Duodenal mucosa (tissue), 2 donors: ENCODE measurements around the gene VASP.

Source experiments
- H3K27ac ChIP-seq: one replicate; pipeline ENCODE4 v1.7.0; 2013; ENCODE audit warnings: low read depth, low read length
- H3K27me3 ChIP-seq, 2 donors: one replicate each; pipeline ENCODE4 v1.7.0; 2013; ENCODE audit warnings: low read length in 2 of 2, control low read depth in 1 of 2; ENCODE audit not compliant: insufficient read depth in 2 of 2, control insufficient read depth in 1 of 2
- H3K36me3 ChIP-seq, 2 donors: one replicate each; pipeline ENCODE4 v1.7.0; 2013; ENCODE audit warnings: low read length in 2 of 2, control low read depth in 1 of 2; ENCODE audit not compliant: insufficient read depth in 2 of 2, control insufficient read depth in 1 of 2
- H3K4me1 ChIP-seq, 2 donors: one replicate each; pipeline ENCODE4 v1.7.0; 2013; ENCODE audit warnings: low read length in 2 of 2, control low read depth in 1 of 2; ENCODE audit not compliant: insufficient read depth in 2 of 2, control insufficient read depth in 1 of 2
- H3K4me3 ChIP-seq, 2 donors: one replicate each; pipeline ENCODE4 v1.7.0; 2013; ENCODE audit warnings: low read length in 2 of 2, low read depth in 1 of 2
- H3K9ac ChIP-seq, 2 donors: one replicate each; pipeline ENCODE4 v1.7.0; 2013; ENCODE audit warnings: low read length in 2 of 2, low read depth in 1 of 2
- H3K9me3 ChIP-seq, 2 donors: one replicate each; pipeline ENCODE4 v1.7.0; 2013; ENCODE audit warnings: low read length in 2 of 2, control low read depth in 1 of 2; ENCODE audit not compliant: control insufficient read depth in 1 of 2

Gene VASP

DNA sequence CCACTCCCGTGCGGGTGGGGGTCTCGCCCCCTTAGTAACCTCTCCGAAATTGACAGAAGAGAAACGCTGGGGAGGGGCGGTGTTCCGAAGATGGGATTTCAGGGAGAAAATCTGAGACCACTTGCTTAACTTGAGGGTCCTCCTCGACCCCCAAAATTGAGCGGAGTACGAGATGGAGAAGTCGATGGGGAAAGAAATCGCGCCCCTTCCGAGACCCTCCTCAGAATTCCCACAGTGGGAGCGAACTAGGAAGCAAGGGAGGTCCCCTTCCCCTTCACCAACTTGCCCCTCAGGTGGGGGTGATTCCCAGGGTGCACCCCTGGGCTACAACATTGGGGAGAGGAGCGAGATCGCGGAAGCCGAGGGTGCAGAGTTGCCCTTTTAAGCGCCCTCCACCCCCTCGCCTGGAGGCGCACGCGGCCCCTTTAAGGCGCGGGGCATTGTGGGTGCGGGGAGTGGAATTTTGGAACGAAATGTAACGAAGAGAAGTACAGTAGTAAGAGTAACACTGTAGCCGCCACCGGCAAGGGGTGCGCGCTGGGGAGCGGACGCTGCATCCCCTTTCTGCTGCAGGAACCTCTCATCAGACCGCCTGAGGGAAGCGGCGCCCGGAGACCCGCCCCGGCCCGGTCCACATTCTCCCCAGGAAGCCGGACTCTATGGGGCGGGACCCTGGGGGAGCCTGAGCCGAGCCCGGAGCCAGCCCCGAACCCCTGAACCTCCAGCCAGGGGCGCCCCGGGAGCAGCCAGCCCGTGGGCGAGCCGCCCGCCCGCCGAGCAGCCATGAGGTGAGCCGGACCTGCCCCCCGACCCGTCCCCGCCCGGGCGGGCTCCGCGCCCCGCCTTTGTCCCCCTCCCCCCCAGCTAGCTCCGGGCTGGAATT lies at the start of gene VASP:
Gene VASP (plus strand): TSS at position 491 of the 883 bp plus-strand sequence. CDS start 293 bp downstream, at position 784.
- H3K9me3 ChIP-seq: no peaks in the 10 kb centered on the region

DNA sequence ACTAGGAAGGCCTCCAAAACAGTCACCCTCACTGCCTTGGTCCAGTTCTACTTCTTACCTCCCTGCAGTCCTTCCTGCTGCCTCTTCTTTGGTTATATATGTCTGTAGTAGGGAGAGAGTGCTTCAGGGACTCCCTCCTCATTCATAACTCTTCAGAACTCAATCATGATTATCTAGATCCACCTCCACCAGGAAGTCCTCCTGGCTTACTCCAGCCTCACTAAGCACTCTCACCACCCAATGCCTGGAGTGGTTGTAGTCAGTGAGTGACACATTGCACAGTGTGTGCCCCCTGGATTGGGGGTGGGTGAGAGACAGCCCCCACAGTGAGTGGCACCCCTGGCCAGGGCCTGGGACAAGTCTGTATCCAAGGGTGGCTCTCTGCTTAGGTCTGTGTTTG lies 49.5 kb upstream of the VASP start:
- Histone ChIP-seq H3K27me3 (peaks cover 0 to 2% of the 10 kb centered on the region in 2 donors), H3K4me3 (no peak overlapping the region), H3K4me1 (peaks cover 12 to 16% of the 10 kb centered on the region in 2 donors), H3K9ac (no peak overlapping the region), H3K9me3 (no peaks in the 10 kb centered on the region), H3K36me3 (no peaks in the 10 kb centered on the region), H3K27ac (no peak overlapping the region)

More for the DNA sequence above, at the start of gene VASP:
- Histone ChIP-seq H3K27me3 (no peaks in the 10 kb centered on the region), H3K36me3 (no peaks in the 10 kb centered on the region), H3K4me3 (peak within 1 kb of the TSS; percentile 95 to 98), H3K27ac (peak within 1 kb of the TSS; percentile 96), H3K4me1 (peaks cover 12 to 26% of the 10 kb centered on the region in 2 donors), H3K9ac (peak within 1 kb of the TSS; percentile 98 to 100)

DNA sequence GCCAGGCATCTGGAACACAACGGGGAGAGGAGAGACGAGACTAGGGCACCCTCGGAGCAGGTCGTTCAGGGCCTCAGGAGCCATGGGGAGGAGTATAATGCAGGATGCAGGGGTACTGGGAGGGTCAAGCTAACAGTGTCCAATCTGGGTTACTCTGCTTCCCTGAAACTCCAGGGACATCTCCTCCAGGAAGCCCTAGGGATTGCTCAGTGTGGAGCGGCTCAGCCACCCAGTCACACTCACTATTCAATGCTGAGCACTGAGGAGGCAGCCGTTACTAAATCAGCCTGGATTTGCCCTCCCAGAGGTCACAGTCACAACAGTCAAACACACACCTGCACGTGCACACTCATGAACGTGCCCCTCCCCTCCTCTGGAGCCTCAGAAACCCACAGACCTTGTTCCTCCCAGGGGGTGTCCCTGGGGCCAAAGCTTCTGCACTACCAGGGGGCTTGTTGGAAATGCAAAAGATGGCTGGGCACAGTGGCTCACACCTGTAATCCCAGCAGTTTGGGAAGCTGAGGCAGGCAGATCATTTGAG lies 46.4 kb upstream of the VASP start:
- H3K36me3 ChIP-seq: no peaks in the 10 kb centered on the region
- no peak overlapping the region for H3K9ac ChIP-seq
- no peak overlapping the region for H3K4me3 ChIP-seq
- H3K9me3 ChIP-seq: no peaks in the 10 kb centered on the region
- H3K27ac ChIP-seq: no peak overlapping the region
- H3K4me1 ChIP-seq: peaks cover 6 to 7% of the 10 kb centered on the region in 2 donors
- H3K27me3 ChIP-seq: peaks cover 0 to 2% of the 10 kb centered on the region in 2 donors

DNA sequence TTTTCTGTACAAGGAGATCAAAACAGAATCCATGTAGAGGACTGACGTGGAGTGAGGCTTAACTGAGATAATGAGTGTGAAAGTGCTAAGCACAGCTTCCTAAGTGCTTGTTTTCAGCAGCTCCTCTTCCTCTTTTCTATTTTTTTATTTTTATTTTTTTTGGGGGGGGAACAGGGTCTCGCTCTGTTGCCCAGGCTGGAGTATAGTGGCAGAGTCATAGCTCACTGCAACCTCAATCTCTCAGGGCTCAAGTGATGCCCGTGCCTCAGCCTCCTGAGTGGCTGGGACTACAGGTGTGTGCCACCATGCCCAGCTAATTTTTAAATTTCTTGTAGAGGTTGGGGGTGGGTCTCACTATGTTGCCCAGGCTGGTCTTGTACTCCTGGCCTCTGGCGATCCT lies 45.1 kb upstream of the VASP start:
- Histone ChIP-seq H3K4me3 (no peak overlapping the region), H3K27me3 (peaks cover 0 to 2% of the 10 kb centered on the region in 2 donors), H3K9ac (no peak overlapping the region), H3K36me3 (no peaks in the 10 kb centered on the region), H3K9me3 (no peaks in the 10 kb centered on the region), H3K4me1 (peaks cover 3% of the 10 kb centered on the region in 2 donors), H3K27ac (no peak overlapping the region)

DNA sequence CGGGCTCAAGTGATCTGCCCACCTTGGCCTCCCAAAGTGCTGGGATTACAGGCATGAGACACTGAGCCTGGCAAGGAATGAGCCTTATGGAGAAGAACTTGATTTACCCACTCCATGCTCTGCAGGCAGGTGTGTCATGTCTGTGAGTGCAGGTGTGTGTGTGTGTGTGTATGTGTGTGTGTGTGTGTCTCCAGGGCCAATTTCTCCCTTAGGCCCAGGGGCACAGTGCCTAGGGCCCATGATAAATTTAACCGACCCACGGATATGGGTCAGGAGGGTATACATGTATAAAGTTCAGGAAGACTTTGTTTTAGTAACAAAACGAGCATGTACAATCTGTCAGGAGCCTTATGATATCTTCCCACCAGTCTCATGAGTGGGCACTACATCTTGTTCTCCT lies 44.0 kb upstream of the VASP start:
- no peak overlapping the region for H3K27ac ChIP-seq

DNA sequence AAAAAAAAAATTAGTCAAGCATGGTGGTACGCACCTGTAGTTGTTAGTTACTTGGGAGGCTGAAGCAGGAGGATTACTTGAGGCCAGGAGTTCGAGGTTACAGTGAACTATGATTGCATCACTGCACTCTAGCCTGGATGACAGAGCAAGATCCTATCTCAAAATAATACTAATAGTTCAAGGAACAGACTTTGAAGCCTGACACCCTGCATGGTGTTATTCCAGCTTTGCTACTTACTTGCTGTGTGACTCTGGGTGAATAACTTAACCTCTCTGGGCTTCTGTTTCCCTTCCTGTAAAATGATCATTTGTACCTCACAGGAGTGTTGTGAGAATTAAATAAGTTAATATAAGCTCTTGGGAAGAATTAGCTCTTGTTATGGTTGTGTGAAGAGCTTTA lies 43.0 kb upstream of the VASP start:
- no peaks in the 10 kb centered on the region for H3K36me3 ChIP-seq
- H3K9ac ChIP-seq: no peak overlapping the region
- peaks cover 0 to 2% of the 10 kb centered on the region in 2 donors for H3K27me3 ChIP-seq
- H3K27ac ChIP-seq: no peak overlapping the region
- no peak overlapping the region for H3K4me3 ChIP-seq
- H3K9me3 ChIP-seq: no peaks in the 10 kb centered on the region
- H3K4me1 ChIP-seq: peaks cover 4 to 12% of the 10 kb centered on the region in 2 donors

More for the DNA sequence above, 44.0 kb upstream of the VASP start:
- Histone ChIP-seq H3K36me3 (no peaks in the 10 kb centered on the region), H3K27me3 (peaks cover 0 to 2% of the 10 kb centered on the region in 2 donors), H3K4me3 (no peak overlapping the region), H3K9me3 (no peaks in the 10 kb centered on the region), H3K9ac (no peak overlapping the region), H3K4me1 (peaks cover 4 to 9% of the 10 kb centered on the region in 2 donors)

DNA sequence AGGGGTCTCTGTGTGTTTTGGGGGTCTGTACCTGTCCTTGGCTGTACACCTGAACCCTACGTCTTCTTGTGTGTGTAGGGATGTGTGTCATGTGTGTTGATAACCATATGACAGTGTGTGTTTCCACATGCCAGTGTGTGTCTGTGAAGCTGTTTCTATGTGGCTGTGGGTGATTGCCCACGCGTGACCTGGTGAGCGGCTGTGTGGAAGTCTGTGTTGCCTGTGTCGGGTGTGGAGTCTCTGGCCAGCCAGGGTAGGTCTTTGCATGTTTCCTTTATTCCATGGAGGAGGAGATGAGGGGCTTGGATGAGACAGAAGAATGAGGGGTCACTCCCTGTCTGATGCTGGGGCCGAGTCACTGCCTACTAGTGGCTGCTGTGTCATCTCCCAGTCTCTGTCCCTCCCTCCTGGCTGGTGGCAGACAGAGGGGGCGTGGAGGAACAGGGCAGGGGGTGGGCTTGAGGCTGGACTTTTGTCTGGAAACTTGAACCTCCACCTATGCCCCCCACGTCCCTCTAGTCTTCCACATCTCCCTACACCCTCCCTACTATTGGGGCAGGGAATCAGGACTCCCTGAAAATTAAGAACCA lies 42.3 kb upstream of the VASP start:
- H3K4me3 ChIP-seq: no peak overlapping the region
- no peak overlapping the region for H3K27ac ChIP-seq
- H3K9ac ChIP-seq: no peak overlapping the region
- no peaks in the 10 kb centered on the region for H3K9me3 ChIP-seq
- no peaks in the 10 kb centered on the region for H3K36me3 ChIP-seq
- H3K27me3 ChIP-seq: peaks cover 0 to 2% of the 10 kb centered on the region in 2 donors
- H3K4me1 ChIP-seq: peaks cover 6 to 17% of the 10 kb centered on the region in 2 donors

DNA sequence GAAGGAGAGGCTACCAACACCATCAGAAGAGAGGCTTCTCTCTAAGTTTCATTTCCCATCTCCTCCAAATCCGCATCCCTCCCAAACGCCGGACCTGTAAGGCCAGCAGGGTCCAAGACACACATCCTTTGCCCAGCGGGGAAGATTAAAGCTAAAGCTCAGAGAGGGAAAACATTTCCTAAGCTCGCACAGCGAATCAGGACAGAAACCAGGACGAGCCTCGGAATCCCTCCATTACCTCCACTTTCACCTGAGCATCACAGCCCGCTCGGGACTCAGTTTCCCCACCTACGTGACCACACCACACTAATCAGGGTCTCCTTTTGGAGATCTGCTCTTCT lies 40.2 kb upstream of the VASP start:
- Histone ChIP-seq H3K4me3 (peak overlapping the region; percentile 73 to 87), H3K9me3 (no peaks in the 10 kb centered on the region), H3K4me1 (peaks cover 11 to 26% of the 10 kb centered on the region in 2 donors), H3K27me3 (no peaks in the 10 kb centered on the region), H3K36me3 (no peaks in the 10 kb centered on the region), H3K9ac (peak overlapping the region; percentile 85 to 90), H3K27ac (no peak overlapping the region)

DNA sequence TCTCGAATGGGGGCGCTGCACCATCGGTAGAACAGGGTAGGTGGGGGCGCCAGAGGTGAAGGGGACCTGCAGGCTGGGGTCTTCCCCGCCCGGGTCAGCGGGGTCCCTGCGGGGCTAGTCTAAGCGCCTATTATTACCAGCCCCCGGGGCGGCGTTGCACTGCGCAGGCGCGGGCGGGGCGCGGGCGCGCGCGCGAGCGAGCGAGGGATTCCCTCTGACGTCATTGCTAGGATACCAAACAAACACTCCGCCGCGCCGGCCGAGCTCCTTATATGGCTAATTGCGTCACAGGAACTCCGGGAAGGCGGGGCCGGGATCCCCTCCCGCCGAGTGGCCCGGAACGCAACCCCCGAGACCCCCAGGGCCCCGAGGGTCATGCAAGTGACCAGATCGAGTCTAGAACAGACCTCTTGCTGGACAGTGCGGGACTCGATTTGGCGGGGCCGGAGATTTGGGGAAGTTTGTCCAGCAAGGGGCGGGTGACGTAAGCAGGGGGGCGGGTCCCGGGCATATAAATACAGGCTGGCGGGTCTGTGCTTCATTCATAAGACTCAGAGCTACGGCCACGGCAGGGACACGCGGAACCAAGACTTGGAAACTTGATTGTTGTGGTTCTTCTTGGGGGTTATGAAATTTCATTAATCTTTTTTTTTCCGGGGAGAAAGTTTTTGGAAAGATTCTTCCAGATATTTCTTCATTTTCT lies 39.7 kb upstream of the VASP start, which contains the start of gene FOSB:
Gene FOSB (plus strand): TSS at position 541 of the 703 bp plus-strand sequence. CDS start 591 bp downstream, outside the sequence.
- Histone ChIP-seq H3K9ac (peak within 1 kb of the TSS; percentile 85 to 90), H3K4me1 (peaks cover 11 to 26% of the 10 kb centered on the region in 2 donors), H3K27me3 (no peaks in the 10 kb centered on the region), H3K36me3 (no peaks in the 10 kb centered on the region), H3K27ac (peak within 1 kb of the TSS; percentile 95), H3K4me3 (peak within 1 kb of the TSS; percentile 87 to 93), H3K9me3 (no peaks in the 10 kb centered on the region)
